COLO668 (cell line): ENCODE results near the gene ZNF107.
"Not testable (repeated sequence)": the region's sequence is repeated elsewhere in the genome, so short reads cannot be mapped to it uniquely, and the experiment has no call there.

Source experiments
- DNase-seq: peaks from one replicate; lab custom pipeline; 2025; ENCODE audit not compliant: unreplicated experiment; lab: John Stamatoyannopoulos, UW

Gene ZNF107

GRCh38 chr7:64642875-64643274 is 23.1 kb upstream of the ZNF107 start:
- DNase-seq = no peak

DNA sequence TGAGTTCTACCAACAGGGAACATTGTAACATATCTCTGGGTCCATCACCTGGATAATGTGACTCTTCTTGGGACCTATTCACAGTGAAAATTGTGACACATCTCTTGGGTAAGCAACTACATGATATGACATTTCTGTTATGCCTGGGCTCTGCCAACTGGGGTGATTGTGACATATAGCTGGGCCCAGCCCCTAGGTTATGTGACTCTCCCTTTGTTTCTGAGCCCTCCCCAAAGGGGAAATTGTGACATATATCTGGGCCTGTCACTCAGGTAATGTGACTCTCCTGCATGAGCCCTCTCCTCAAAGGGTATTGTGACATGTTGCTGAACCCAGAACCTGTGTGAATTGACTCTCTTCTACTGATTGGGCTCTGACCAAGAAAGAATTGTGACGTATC is 22.4 kb upstream of the ZNF107 start:
- no peak for DNase-seq

- DNase-seq = no peak
Observed at GRCh38 chr7:64651203-64651602, 14.7 kb upstream of the ZNF107 start.

- DNase-seq = no peak
Observed at GRCh38 chr7:64651632-64652165, 14.2 kb upstream of the ZNF107 start.

- no peak for DNase-seq
Observed at GRCh38 chr7:64653721-64654401, 12.1 kb upstream of the ZNF107 start.

DNA sequence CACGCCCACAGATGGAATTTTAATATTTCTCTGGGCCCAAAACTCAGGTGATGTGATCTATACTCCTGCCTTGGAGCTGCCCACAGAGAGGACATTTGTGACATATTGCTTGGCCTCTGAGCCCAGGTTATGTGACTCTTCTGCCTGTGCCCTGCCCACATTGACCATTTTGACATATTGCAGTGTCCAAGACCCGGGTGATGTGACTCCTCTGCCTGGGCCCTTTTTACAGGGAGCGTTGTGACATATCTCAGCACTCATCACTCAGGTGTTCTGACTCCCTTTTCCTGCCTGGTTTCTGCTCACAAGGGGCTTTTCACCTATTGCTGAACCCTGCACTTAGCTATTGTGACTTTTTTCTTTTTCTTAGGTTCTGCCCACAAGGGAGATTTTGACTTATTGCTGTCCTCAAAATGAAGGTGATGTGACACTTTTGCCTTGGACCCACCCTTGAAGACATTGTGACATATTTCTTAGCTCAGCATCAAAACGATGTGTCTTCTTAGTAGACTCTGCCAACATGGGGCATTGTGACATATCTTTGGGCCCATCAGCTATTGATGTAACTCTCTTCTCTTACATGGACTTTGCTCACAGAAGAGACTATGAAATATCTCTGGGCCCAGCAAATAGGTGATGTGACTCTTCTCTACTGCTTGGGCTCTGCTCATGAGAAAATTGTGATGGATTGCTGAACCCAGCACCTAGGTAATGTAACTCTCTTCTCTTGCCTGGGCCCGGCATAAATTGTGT is 11.0 kb upstream of the ZNF107 start:
- no peak for DNase-seq

DNA sequence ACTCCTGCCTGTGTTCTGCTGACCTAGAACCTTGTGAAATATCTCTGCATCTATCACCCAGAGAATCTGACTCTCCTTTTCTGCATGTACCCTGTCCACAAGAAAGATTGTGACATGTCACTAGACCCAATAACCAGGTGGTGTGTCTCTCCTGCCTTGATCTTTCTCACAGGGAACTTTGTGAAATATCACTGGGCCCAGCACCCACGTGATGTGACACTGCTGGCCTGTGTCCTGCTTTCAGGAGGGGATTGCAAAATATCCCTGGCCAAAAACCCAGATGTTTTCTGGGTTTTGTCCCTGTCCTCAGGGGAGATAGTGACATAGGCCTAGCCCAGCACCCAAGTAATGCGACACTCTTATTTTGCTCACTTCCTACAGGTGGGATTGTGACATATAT is 10.1 kb upstream of the ZNF107 start:
- no peak for DNase-seq

DNA sequence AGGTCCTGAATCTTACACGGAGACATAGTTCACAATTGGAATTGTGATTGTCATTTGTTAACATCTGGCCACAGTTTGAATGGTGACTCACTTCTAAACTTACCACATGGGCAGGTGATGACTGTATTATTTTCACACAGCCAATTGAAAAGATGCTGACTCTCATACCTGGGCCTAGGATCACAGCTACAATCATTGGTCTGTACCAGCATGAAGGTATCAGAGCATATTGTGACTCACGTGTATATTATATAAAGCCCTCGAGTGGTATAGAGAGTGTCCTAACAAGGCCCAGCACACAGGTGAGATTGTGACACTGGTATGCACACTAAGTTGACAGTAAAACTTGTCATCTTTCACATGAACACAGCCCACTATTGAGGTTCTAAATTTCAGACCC is 9.4 kb upstream of the ZNF107 start:
- no peak for DNase-seq

DNA sequence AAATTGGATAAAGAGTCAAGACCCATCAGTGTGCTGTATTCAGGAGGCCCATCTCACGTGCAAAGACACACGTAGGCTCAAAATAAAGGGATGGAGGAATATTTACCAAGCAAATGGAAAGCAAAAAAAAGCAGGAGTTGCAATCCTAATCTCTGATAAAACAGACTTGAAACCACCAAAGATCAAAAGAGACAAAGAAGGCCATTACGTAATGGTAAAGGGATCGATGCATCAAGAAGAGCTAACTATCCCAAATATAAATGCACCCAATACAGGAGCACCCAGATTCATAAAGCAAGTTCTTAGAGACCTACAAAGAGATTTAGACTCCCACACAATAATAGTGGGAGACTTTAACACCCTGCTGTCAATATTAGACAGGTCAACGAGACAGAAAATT is 3.8 kb upstream of the ZNF107 start:
- not testable (repeated sequence) for DNase-seq

DNA sequence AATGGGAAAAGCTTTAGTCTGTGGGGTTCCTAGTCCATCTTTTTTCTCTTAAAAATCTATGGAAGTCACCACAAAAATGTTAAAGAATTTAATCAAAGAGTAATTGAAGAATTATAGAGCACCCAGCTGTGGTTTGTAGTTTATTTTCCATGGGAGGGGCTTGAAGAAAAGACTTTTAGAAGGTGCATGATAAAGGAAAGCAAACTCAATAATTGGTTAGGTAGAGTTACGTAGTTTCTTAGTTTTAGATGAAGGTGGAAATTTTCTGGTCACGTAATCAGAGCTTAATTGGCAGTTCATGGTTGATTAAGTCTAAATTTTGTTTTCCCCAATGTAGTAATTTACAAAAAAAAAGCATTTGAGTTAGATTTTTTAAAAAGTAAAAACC is 724 bp downstream of the ZNF107 start:
- no peak for DNase-seq

DNA sequence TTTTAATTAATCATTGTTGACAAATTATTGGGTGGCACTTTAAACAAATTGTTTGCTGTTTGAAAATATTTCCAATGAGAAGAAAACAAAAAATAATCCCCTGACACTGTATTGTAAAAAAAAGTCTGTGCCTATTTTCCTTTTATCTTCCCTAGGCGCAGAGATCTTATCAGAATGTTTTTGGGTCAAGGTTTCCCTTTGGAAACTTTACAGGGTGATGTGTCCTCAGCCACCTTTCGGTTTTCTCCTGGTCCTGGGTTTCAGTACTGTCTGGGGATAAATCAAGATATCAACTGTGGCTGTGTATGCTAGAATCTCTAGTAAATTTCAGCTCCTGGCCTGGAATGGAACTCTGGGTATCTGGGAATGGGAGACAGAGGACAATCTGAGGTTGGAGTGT is 1.4 kb downstream of the ZNF107 start:
- DNase-seq = no peak

- DNase-seq = no peak
Observed at GRCh38 chr7:64672414-64672813, 6.5 kb downstream of the ZNF107 start.

GRCh38 chr7:64685091-64685490 is 19.2 kb downstream of the ZNF107 start:
- no peak for DNase-seq

- no peak for DNase-seq
Observed at GRCh38 chr7:64685741-64686140, 19.8 kb downstream of the ZNF107 start.

- no peak for DNase-seq
Observed at GRCh38 chr7:64686493-64687184, 20.7 kb downstream of the ZNF107 start.

DNA sequence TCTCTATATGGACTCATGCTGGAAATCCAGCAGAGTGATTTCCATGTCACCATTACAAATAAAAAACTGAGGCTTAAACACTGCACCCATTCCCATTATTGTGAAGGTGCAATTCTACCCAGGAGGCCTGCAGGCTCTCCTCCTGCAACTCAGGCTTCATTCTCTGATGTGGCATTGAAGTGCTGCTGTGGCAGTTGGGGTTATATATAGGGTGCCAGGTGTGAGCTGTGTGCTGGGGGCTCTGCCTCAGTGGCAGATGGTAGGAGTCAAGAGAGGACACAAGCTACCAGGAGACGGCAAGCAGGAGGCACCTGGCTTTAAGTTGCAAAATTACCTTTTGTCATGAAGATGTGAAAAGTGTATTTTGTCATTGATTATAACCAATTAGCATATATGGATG is 21.3 kb downstream of the ZNF107 start:
- DNase-seq = no peak

GRCh38 chr7:64688988-64689387 is 23.1 kb downstream of the ZNF107 start:
- no peak for DNase-seq

GRCh38 chr7:64691831-64692230 is 25.9 kb downstream of the ZNF107 start:
- no peak for DNase-seq

GRCh38 chr7:64697863-64698262 is 31.9 kb downstream of the ZNF107 start:
- DNase-seq = not testable (repeated sequence)

DNA sequence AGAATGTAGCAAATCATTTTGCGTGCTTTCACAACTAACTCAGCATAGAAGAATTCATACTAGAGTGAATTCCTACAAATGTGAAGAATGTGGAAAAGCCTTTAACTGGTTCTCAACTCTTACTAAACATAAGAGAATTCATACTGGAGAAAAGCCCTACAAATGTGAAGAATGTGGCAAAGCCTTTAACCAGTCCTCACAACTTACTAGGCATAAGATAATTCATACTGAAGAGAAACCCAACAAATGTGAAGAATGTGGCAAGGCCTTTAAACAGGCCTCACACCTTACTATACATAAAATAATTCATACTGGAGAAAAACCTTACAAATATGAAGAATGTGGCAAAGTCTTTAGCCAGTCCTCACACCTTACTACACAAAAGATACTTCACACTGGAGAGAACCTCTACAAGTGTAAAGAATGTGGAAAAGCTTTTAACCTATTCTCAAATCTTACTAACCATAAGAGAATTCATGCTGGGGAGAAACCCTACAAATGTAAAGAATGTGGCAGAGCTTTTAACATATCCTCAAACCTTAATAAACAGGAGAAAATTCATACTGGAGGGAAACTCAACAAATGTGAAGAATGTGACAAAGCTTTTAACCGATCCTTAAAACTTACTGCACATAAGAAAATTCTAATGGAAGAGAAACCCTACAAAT is 40.8 kb downstream of the ZNF107 start:
- DNase-seq = no peak

- not testable (repeated sequence) for DNase-seq
Observed at GRCh38 chr7:64717896-64718295, 52.0 kb downstream of the ZNF107 start.
